ENCODE results near the gene WWTR1.

The WWTR1 gene

DNA sequence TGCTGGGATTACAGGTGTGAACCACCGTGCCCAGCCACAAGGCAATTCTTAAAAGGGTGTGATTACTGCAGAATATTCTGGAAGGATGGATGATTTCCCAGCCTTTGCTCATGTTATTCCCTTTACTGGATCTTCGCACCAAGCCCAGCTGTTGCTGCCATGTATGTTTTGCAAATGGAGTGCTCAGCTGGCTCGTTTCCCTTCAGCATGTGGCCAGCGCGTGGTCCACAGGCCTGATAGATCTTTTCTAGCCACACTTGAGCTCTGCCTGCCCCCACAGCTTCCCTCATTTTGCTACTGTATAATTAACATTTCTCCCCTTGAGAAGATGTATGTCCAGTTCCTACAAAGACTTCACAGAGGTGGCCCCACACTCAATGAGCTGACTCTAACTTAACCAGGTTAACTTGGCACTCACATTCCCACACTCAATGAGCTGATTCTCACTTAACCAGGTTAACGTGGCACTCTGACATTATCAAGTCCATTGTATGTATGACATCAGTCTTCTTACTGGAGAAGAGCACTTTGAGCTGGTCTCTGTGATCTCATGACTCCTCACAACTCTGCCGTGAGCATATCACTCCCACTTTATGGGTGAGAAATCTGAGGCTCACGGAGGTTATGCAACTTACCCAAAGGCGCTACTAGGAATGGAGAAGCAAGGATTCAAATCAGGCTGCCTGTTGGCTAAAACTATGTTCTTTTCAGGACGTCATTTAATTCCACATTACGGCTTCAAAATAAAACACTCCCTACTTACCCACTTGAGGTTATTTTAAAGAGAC, 134.1 kb downstream of the WWTR1 start:
- no peak for DNase-seq

DNA sequence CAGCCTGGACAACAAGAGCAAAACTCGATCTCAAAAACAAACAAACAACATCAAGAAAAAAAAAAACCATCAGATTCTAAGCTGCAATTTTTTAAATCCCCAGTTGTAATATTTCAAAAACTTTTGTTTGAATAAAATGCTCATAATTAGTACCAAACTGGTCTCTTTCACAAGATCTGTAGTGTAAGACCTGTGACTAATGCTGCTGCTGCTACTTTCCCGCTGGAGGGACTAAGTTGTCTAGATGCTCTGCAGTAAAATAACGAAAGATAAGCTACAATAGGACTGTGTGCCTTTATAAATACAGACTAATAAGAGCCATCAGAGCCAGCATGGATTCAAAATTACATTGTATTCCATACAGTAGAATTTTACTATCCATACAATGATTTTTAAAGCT, 137.9 kb downstream of the WWTR1 start:
- no peak for DNase-seq

DNA sequence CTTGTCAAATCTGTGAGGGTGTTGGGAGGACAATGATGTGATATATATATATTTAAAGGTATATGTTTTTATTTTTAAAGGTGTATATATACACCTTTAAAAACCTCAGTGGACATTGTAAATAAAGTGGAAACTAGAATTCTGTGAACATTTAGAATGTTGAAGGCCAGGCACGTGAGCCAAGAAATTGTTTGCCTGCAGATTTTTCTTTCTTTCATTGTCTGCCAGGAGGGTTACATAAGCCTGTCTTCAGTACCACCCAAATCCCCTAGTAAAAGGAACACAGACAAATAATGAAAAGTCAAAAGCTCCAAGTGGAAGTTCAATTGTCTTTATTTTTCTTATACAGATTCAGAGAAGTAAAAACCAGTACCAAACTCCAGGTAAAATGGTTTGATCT, 140.9 kb downstream of the WWTR1 start:
- no peak for DNase-seq

DNA sequence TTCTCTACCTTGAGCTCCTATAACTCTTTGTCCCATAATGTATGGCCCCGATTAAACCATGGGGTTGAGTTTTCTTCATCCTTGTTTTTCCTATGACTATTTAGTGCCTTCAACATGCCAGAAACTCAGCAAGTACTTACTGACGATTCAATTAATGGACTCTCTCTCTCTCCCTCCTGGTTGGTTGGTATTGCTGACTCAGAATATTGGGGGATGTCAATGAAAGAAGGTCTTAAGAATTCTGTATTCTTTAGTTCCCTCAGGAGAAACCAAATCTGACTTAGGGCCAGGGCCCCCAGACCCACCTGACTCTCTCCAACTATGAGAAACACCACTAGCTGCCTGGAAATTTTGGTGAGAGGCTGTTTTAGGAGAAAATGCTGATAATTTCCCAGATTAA, 142.6 kb downstream of the WWTR1 start:
- DNase-seq, result no peak

DNA sequence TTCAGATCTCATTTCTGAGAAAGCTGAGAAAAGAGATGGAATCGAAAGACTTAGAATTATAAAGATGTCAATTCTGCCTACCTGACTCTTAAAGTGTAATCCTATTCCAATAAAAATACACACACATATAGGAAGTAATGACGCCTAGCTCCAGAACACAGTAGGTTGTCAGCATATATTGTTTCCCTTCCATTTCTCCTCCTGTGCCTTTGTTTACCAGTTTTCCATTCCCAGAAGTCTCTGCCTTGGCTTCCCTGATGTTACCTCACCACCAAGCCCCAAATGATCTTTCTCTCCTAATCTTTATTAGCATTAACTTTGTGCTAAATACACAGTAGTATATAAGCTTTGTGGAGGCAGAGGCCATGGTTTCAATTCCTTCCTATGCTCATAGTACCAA, 143.4 kb downstream of the WWTR1 start:
- DNase-seq, result no peak

DNA sequence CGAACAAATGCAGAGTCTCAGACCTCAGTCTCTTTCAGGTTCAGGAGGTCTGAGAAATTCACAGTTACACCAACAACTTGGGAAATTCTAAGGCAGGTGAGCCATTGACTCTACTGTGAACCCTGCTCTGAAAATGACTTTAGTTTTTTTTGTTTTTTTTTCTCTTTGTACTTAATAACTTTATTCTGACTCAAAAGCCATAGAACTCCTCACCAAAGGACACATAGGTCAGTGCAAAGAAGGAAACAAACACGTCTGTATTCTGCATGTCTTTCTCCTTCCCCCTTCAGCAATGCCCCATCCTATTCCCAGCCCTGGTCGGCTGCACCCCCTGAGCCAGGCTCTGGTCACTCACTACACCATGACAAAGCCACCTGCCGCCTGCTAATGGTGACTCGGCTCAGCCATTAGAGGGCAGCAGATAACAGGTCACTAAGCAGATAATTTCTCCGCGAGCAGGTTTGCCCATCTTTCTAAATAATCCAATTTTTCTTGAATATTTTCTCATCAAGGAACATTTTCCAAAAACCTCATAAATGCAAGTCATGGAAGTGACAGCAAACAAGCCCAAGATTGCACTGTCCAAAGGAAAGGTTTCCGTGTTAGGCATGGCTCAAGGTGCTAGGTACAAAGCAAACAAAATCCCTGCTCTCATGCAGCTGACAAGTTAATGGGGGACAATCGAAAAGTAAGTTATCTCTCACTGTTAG, 145.6 kb downstream of the WWTR1 start:
- peak; percentile 27 for DNase-seq

DNA sequence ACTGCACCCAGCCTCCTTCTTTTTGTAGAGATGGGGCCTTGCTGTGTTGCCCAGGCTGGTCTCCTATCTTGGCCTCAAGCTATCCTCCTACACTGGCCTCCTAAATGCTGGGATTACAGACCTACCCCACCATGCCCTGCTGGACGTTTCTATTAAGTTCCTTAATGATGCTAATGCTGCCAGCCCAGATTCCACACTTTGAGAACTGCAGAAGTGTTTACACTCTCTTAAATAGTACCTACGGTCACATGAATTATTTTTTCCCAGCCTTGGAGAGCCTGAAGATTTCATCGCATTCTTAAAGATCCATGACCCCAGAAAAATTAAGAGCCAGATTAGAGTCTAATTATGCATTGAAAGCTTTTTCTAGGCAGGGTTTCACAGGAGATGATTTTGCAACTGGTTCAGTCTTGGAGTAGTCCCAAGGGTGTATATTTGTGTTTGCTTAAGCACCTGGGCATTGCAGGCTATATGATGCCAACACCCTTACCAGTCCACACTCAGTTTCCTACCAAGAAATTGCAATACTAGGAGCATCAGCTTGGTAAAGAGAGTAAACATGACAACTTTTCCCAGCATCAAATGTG, 146.7 kb downstream of the WWTR1 start:
- DNase-seq, result no peak

DNA sequence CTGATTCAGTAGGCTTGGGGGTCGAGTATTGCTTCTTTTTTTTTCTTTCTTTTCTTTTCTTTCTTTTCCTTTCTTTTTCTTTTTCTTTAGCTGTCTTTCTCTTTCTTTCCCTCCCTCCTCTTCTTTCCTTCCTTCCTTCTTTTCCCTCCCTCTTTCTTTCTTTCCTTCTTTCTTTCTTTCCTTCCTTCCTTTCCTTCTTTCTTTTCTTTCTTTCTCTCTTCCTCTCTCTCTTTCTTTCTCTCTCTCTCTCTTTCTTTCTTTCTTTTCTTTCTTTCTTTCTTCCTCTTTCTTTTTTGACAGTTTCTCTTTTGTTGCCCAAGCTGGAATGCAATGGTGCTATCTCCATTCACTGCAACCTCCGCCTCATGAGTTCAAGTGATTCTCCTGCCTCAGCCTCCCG, 147.3 kb downstream of the WWTR1 start:
- no peak for DNase-seq

DNA sequence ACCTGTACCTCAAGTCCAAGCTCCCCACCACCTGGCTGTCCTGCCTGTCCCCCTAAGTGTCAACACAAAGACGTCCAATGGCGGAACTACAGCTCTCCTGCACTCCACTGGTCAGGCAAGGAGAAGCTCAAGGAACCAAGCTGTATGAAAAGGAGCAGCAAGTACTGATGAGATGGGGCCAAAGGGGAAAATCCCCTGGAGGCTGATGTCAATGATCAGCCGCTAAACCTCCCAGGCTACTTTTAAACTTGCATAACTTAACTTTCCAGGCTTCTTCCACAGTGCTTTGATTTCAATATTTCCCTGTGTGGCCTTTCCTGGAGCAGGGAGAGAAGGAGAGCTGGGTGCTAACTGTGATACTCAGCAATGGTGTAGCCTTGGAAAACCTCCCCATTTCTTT, 148.3 kb downstream of the WWTR1 start:
- DNase-seq, result no peak

DNA sequence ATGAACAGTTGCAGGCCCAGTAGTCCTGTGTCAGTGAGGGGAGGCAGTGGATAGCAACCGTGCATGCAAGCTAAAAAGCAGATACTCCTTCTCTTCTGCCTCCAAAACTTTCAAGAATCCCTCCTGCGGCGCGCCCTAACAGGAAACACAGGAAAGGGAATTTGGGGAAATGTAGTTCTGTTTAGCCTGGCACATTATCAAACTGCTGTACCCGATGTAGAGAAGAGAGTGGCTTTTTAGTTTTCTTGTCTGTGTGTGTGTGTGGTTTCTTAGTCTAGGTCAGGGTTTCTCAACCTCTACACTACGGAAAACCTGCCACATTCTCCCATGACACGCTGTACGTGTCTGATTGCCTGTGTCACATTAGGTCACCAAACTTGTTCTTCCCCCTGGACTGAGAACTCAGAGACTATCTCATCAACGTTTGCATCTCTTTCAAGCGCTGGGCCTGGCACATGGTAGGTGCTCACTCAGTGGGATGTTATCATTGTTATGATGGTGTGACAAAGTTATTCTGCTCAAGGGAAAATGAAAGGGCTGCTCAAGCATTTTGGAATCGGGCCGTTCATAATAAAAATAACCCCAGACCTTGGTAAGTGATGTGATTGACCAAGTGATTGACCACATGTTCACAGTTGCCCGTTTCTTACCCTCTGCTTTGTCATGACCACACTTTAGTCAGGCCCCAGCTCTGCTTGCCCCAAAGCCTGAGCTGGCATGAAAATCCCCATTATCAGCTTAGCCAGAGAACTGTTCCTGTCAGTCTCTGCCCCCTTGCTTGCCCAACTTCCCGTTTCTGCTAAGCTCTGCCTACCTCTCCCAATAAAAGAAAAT, 150.1 kb downstream of the WWTR1 start:
- DNase-seq, result no peak

DNA sequence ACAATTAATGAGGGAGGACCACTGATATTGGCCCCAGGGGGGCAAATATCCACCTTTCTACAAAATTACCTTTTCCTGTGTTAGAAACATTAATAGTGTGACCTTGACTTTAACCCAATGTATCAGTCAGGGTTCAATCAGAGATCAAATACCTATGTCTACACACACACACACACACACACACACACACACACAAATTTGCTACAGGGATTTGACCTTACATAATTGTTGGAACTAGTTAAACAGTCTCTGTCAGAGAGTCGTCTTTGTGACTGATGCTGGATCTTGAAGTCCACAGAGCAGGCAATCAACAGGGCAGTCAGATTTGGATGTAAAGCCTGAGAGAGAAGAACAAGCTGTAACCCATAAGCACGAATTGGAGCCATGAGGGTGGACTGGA, 150.9 kb downstream of the WWTR1 start:
- no peak for DNase-seq

DNA sequence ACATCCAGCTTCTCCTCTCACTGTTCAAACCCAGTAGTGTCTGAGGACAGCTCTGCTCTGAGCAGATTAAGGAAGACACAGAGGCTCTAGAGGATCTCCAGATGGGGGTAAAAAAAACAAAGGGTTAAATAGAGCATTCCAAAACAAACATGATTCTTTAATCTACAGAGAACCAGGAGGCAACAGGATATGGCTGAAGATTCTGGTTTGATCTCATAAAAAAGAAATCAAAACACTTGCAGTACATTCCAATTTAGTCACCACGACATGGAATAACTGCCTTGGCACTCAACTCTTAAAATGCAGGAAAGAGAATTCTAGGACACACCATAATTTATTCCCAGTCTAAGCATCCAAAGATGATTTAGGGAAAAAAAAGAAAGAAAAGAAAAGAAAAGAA, 151.3 kb downstream of the WWTR1 start:
- DNase-seq, result no peak

DNA sequence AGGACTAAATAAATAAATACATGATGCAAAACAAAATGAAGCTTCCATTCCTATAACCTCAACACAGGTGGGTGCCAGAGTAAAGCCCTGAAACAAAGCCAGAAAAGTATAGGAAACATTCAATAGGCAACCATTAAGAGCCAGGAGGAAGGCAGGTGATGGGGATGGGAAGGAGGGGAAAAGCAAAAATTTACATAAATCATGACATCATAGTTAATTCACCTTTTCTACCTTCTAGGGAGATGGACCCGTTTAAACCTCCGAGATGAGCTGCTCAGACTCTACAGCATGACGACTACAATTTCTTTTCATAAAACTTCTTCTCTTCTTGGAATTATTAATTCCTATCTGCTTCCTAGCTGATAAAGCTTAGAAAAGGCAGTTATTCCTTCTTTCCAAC, 155.4 kb downstream of the WWTR1 start:
- DNase-seq, result no peak

DNA sequence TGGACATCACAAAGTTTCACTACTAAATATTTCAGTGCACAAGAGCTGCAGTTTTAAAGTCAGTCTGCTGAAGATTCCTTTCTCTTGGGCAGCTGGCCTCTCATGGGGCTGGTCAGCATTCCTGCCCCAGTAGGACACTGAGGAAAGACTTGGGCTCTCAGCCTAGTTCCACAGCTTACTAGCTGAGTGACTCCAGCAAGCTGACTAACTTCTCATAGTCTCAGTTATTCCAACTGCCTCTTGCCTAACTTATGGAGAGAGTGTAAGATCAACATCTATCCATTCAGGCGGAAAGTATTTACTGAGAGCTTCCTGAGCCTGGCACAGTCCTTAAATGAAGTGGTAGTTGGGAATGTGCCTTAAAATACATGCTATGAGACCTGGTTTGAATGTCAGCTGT, 156.3 kb downstream of the WWTR1 start:
- DNase-seq, result no peak

DNA sequence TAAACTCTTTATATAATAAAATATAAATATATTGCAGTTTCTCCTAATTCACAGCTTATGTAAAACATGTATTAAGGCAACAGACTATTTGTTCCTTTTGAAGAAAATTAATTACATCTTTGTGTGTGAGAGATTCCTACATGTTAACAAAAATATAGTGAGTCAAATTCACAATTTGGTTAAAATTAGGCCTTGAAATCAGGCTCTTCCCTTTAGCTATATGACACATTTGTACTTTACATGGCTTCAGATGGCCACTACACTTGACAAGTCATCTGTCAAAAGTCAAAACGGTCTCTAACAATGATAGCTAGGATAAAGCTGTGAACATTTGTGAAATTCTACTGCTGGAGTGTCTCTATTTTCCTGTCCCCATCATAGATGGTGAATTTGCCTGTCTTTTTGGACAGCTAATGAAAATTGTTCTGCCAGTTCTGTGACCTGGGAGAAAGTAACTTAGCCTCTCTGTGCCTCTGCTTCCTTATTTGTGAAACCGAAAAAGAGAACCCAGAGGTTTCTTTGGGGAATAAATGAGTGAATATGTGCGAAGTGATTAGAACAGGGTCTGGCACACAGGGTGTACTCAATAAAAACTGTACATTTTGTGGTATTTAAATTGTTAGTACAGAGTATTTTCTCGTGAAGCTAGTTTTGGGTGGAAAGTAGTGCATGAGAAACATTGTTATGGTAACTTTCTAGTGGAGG, 159.7 kb downstream of the WWTR1 start:
- DNase-seq, result no peak

DNA sequence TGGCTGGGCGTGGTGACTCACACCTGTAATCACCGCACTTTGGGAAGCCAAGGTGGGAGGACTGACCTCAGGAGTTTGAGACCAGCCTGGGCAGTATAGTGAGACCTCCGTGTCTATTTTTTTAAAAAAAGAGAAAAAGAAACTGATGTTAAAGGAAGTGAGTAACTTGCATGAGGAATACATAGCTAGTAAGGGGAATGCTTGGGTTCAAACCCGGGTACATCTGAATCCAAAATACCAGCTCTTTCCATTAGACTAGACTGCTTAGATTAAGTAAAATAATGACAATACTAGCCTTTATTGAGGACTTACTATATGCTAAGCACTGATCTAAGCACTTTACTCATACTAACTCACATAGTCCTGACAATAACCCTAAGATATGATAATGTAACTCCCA, 160.9 kb downstream of the WWTR1 start:
- DNase-seq, result no peak

DNA sequence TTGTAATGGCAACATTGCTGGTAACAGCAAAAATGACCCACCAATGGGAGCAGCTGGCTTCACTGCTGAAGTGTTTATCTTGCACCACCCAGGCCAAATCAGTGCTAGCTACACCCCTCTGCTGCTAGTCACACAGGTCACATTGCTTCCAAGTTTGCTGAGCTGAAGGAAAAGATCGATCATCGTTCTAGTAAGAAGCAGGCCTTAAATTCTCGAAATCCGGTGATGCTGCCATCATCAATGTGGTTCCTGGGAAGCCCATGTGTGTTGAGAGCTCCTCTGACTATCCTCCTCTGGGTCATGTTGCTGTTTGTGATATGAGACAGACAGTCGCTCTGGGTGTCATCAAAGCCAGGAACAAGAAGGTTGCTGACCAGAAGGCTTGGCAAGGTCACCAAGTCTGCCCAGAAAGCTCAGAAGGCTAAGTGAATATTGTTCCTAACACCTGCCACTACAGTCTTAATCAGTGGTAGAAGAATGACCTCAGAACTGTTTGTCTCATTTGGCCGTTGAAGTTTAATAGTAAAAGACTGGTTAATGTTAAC, 162.2 kb downstream of the WWTR1 start:
- no peak for DNase-seq

DNA sequence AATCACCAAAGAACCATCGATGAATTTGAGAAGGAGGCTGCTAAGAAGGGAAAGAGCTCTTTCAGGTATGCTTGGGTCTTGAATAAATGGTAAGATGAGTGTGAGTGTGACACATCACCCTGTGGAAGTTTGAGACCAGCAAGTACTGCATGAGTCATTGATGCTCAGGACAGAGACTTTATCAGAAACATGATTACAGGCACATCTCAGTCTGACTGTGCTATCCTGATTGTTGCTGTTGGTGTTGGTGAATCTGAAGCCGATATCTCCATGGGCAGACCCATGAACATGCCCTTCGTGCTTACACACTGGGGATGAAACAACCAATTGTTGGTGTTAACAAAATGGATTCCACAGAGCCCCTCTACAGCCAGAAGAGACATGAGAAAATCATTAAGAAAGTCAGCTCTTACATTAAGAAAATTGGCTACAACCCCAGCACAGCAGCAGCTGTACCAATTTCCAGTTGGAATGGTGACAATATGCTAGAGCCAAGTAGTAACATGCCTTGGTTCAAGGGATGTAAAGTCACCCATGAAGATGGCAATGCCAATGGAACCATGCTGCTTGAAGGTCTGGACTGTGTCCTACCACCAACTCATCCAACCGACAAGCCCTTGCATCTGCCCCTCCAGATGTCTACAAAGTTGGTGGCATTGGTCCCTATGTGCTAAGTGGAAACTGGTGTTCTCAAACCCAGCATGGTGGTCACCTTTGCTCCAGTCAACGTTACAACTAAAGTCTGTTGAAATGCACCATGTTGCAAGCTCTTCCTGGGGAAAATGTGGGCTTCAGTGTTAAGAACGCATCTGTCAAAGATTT, 162.9 kb downstream of the WWTR1 start:
- no peak for DNase-seq

DNA sequence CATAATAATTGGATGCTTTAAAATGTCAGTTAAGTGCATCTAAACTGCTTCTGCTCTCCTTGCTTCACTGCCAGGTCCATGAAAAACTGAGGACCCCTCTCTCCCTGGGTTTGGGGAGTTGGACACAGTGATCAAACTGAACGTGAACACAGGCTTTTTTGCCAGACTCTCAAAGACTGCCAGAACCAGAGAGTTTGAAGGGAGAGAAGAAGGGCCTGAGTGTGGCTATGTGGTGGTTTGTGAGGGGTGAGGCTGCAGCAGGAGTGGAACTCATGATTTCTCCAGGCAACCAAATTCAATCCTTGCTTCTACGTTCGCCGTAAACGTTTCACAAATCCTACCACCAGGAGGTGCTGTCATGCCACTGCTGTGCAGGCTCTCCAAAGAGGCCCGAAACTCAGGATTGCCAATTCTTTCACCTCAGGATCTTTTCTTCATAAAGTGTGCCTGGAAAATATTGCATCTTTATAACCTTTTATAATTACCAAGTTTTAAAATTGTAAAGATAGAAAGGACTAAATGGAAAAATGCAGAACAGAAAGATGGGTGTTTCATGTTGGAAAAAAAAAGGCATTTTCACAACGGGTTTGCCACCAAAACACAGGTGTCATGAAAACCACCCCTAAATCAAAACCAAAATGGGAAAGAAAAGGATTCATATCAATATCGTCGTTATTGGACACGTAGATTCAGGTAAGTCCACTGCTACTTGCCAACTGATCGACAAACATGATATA, 163.6 kb downstream of the WWTR1 start:
- peak; percentile 55 for DNase-seq

DNA sequence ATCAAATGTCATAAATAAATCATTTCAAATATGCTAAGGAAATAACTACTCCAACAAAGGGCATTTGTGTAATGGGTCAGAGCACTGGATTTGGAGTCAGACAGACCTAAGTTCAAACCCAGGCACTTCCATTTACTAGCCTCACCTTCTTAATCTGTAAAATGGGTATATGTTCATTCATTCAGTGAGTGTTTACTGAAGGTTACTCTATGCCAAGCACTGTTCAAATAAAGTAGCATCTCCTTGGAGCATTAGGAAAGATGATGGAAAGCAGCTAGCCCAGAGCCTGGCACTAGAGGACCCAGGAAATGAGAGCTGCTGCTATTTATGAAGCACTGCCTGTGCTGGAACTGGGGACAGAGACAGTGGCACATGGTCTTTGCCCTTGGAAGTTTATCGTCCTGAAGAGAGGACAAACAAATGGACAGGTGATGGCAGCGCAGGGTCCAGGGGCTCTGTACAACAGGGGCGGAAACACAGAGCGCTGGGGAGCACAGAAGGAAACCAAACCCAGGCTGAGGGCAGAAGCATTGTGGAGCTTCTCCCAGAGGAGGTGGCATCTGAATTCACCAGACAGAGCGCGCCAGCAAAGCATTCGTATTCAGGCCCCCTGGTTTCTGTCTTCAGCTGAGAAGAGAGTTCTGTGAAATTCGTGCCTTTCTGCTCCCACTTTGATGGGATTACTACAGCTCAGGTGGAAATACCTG, 164.4 kb downstream of the WWTR1 start:
- DNase-seq, result no peak

Measured in NCI-H1092 (cell line).